Activated gamma-delta T cell (primary cell): ENCODE measurements around the gene RAB36.

Source experiments
- DNase-seq: peaks from one replicate; lab custom pipeline; 2025; lab: John Stamatoyannopoulos, UW

RAB36 gene

GRCh38 chr22:23158516-23159290 is 13.4 kb downstream of the RAB36 start:
- DNase-seq, result no peak

- DNase-seq, result no peak
These were observed 14.0 kb downstream of the RAB36 start for GRCh38 chr22:23159291-23159630.

- no peak for DNase-seq
These were observed 15.8 kb downstream of the RAB36 start for GRCh38 chr22:23161029-23161428.

- no peak for DNase-seq
These were observed 16.3 kb downstream of the RAB36 start for GRCh38 chr22:23161574-23161973.

GRCh38 chr22:23163665-23164064 is 18.4 kb downstream of the RAB36 start:
- no peak for DNase-seq

- DNase-seq, result no peak
These were observed 18.8 kb downstream of the RAB36 start for GRCh38 chr22:23164091-23164490.

- DNase-seq, result no peak
These were observed 21.0 kb downstream of the RAB36 start for GRCh38 chr22:23166042-23166831.

GRCh38 chr22:23166841-23167616 is 21.8 kb downstream of the RAB36 start:
- no peak for DNase-seq

GRCh38 chr22:23168391-23169042 is 23.2 kb downstream of the RAB36 start:
- no peak for DNase-seq

GRCh38 chr22:23169043-23169406 is 23.7 kb downstream of the RAB36 start:
- DNase-seq, result no peak

GRCh38 chr22:23175817-23176644 is 30.8 kb downstream of the RAB36 start:
- DNase-seq, result no peak

GRCh38 chr22:23176645-23177027 is 31.4 kb downstream of the RAB36 start:
- DNase-seq, result no peak

GRCh38 chr22:23177197-23177596 is 31.9 kb downstream of the RAB36 start:
- no peak for DNase-seq

GRCh38 chr22:23178512-23179254 is 33.4 kb downstream of the RAB36 start:
- no peak for DNase-seq

- DNase-seq, result no peak
These were observed 34.4 kb downstream of the RAB36 start for GRCh38 chr22:23179381-23180299.

GRCh38 chr22:23180301-23180892 is 35.1 kb downstream of the RAB36 start, which contains the start of gene BCR:
Gene BCR (plus strand): TSS chr22:23180509. CDS start chr22:23180961, 452 bp downstream.
- peak; percentile 66 for DNase-seq

GRCh38 chr22:23180893-23181720 is 35.8 kb downstream of the RAB36 start:
- no peak for DNase-seq

- no peak for DNase-seq
These were observed 36.5 kb downstream of the RAB36 start for GRCh38 chr22:23181721-23182308.
